Amniotic epithelial cell (primary cell): Measurements from ENCODE around the gene FAM53B.

ENCODE experiments used
- DNase-seq: peaks from one replicate; pipeline ENCODE4 v3.0.0-alpha.2; 2010; ENCODE audit warnings: low read depth

FAM53B gene

DNA sequence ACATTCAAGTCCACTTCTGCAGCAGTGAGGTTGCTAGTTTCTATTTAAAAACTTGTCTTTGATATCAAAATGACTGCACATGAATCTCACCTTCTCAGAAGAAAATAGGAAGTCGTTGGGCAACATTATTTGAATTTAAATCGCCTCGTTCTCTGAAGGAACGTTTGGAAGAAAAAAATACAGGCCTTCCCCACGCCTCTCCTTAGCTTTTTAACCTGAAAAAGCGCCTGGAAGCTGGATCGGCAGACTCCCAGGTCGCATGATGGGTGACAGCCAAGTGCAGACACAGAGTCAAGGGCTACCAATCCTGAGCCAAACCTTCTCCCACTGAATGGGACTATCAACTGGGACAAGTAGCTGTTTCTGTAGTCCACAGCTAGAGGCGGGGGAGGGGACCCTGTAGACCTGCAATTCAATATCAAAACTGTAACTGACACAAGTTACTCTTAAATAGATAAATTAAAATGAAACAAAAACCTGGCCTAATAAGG, 2.2 kb downstream of the FAM53B start:
- DNase-seq: no peak

DNA sequence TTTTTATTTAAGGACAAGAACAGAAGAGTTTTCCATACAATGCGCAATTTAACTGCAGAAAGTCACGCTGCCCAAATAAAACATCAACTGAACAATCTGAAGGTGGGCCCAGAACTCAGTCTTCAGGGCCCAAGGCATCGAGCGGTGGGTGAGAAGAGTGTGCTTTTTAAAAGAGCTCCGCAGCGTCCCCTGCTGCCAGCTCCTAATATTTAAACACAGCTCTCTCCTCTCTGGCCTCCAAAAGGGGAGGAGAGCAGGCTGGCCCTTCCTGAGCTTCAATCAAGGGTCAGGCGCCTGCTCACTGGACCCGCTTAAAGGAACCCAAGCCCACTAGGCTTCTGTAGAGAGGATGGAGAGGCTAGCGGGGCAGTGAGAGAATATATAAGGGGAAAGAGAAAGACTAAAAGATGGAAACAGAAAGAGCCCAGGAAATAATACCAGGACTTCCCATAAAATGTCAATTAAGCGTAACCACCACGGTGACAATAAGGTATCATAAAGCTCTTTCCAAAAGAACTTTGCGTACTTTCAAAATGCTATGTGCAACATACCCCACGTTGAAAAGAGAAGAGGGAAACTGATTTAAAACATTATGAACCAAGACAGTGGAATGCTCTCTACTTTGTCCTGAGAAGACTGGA, 2.8 kb downstream of the FAM53B start:
- DNase-seq: peak; percentile 73

DNA sequence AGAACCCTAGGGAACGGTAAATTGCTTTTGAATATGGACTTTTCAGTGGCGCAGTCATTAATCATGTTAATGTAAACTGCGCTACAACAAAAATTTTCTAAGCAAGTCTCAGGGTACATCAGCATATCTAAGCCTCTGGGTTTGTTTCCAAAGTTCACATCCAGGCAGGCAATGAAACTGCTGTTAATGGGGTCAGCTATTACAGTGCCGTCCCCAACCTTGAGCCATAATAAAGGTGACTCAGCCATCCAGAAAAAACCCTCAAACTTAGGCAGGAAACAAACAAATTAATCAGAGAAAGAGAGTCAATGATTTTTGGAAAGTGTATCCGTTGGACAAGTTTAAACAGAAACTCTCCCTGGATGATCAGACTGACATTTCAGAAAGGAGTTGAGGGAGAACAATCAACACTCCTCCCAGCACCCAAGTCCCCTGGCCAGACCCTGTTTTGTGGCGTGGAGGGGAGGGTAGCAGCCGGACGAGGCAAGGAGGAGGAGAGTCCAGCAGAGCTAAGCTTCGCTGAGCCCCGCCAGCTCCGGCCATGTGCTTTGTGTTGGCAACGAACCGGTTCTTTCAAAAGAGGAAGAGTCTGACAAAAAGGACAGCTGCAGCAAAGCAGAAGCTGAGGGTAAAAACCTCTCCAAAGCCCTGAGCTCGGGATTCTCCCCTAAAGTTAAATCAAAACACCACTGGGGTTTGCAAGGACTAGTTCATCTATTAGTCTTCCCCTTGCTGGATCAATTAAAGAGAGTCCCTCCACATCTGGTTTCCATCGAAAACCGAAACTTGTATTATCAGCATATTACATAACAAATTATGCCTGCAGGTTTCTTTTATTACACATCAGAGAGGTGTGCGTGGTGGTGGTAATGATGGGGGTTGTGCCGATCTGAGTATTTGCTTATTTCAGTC, 3.6 kb downstream of the FAM53B start:
- peak; percentile 81 for DNase-seq

DNA sequence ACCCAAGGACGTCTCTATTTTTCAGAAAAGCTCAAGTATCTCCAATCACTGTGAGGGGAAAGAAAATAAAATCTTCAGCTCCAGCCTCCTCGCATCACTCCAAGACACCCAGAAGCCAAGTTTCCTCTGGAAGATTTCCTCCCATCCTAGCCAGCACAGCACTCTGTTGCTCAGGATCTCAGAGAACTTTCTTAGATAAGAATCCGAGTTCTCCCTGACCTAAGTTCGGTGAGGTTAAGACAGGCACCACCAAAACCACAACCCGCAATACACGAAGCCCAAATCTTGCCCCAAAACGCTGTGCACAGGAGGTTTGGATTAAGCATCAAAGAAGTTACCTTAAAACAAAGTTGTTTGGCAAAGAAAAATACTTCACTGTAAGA, 4.2 kb downstream of the FAM53B start:
- DNase-seq: peak; percentile 71

DNA sequence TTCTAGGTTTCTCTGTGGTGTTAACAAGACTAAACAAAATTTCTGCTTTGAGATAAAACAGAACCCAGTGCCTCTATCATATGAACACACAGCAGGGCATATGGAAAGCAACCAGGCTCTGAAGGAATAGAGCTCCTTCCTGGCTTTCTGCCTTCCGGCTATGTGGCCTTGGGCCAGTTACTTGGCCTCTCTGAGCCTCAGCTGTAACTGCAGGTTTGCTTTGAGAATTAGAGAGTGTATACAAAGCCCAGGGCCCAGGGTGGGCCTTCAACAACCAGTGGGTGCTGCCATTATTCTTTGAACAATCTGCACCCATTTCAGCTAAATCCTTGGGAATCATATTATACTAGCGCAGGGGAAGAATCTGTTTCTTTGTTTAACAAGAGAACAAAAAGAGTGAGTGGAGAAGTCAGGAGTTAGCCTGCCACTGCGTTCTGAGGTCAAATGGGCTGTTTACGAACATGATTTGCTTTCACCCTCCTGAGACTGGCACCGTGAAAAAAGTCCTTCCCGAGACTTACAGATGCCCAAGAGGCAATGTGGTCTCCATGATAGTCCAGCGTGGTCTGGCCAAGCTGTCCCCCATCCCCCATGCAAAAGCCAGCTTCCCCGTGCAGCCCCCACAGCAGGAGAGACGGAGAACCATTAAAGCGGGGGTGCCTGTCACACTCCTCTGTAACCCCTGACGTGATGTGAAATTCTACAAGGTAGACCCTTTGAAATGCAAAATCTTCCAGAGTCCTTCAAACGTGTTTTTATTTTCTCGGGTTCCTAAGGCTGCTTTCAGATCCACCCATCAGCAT, 4.9 kb downstream of the FAM53B start:
- DNase-seq: peak; percentile 63

DNA sequence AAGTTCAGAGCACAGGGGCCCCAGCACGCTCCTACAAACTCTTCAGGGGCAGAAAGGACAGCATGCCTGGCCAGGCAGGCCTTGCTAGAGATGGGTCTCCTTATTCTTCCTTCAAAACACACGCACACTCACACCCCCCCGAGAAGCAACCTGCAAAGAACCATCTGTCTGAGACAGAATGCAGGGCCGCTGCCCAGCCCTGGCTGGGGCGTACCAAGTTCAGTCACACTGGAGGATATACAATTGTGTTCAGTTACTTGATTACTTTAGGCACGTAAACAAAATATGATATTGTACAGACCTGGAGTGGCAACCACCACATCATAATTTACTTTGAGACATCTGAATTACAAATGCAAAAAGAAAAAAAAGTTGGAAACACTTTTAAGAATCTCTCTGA, 5.7 kb downstream of the FAM53B start:
- peak; percentile 43 for DNase-seq

DNA sequence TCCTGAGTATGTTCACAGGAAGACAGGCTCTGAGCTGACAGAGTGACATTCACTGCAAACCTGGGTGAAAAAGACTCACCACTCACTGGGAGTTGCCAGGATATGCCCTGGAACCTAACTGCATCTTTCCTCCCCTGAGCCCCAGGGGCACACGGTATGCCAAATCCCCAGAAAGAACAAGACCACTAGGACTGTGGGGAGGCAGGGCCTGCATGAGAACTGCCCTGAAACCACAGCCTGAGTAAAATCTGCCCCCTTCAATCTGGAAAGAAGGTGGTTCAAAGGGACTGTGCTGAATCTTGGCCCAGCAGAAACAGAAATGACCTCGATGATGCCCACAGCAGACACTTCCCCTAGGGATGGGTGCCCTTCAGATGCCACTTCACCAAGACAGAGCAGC, 6.5 kb downstream of the FAM53B start:
- DNase-seq: no peak

DNA sequence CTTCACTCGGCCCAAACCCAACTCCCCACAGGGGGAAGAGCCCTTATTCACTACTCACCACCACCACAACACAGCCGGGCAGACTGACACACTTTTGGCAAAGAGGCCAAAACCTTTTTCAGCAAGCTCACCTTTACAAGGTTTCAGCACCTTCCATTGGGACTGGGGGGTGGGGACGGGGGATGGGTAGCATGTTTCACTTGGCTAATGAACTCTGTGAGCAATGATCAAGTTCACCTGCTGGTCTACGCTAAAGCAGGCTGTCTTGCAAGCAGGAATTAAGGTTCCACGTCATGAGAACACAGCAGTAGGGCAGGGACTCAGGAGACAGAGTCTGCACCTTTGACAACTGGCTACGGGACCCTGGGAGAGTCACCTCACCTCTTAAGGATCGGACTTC, 7.0 kb downstream of the FAM53B start:
- no peak for DNase-seq

DNA sequence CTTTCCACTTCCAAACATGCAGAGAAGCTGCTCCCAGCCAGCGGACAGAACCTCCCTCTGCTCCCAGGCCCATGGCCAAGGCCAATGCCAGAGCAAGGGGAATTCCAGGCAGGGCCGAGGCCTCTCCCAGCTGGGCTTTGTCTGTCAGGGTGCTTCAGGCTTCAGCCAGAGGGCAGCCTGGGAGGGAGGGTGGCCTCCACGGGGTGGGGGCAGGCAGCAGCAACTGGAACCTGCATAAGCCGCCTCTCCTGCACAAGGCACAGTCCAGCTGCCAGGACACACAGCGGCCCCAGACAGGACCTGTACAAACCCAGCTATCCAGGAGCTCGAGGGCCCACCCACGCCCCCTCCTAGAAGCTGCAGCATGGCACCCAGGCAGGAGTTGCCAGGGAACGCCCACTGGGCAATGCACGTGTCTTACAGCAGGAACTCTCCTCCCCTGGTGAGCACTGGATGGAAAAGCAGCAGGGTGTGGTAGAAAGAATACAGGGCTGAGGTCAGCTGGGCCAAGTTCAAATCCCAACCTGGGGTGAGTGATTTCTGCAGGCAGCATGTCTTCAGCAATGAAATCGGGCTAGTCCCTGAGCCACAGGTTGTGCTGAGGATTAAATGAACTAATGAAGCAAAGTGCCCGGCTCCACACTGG, 7.6 kb downstream of the FAM53B start:
- peak; percentile 77 for DNase-seq

DNA sequence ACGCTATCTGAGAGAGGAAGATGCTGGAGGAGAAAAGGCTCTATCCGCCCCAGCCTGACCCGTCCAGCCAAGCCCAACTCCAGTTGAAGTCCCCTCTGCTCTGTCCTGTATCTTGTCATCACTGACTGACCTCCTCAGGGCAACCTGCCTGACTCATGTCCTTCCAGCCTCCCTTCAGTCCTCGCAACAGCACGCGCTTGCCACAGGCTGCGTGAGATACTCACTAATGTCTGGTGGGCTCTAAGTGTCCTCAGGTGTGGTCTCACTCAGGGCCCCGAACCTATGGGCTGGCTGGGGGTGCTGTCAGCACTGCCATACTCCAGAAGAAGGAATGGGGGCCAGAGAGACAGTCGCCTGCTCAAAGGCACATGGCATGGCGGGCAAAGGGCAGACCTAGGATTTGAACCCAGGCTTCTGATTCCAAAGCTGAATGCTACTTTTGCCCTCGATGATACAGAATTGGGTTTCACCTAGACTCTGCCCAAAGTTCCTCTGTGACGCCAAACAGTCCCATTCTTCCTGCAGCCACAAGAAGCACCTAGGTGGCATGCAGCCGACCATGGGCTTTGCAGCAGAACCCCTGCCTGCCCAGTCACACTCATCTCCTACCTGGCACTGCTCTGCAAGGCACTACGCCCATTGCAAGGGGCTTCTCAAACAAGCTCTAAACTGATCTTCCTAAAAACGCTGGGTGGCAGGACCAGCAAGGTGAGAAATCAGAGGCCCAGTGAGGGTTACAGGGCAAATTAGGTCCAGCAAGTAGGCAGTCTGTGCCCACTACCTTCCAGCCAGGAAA, 8.5 kb downstream of the FAM53B start:
- no peak for DNase-seq

DNA sequence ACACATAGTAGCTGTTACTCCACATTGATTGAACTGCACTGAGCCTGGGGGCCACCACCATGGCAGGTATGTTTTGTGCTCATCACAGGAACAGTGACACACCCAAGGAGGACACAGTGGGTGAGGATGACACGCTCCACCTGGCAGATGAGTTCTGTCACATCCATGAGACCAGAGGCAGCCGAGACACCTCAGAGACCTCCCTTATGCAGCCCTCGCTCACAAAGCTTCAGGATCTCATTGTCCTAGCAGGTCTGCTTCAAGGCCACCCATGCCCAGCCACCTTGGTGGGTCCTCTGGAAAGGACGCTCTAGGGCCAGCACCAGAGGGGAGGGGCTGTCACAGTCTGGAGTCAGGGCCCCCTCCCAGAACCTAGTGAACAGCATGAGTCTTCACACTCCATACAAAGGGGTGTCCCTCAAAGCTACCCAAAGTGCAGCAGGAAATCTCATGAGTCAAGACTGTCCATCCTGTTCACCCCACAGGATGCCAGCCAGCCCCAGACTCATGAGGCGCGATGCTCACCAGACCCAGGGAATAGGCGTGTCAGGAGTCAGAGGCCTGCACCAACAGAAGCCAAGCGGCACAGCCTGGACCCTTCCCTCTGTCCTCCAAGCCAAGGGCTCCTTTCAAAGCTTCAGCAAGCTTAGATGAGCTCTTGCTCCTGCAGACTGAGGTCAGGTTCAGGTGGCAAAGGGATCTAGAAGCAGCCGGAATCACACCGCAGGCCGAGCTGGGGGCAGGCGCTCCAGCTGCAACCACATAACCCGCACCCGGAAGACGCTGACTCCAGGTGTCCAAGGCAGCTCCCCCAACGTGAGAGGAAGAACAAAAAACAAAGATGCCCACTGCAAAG, 9.6 kb downstream of the FAM53B start:
- DNase-seq: no peak

DNA sequence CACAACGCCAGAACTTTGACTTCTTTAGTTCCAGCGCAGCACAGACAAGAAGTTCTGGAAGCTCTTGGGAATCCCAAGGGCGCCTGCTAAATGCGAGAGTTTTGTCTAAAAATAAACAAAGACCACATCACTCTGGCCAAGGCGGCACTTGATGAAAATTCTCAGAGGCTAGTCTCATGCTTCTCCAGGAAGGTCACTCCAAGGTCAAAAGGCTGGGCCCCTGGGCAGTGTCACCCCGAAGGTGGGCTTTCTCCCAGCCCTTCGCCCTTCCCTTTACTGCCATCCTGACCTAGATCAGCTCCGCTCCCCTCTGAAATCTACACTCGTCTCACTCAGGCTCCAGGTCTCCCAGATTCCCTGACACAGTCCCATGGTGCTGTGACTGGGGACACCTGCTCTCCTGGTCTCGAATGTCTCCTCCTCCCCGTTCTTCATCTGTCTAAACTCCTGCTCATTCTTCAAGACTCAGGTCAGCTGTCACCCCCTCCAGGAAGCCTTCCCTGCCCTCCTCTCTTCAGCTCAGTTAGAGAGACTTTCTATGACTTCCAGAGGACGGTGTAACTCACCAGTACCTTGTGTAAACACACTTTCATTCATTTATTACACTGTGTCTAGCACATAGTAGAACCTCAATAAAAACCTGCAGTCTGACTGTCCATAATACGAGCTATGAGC, 10.5 kb downstream of the FAM53B start:
- peak; percentile 24 for DNase-seq

DNA sequence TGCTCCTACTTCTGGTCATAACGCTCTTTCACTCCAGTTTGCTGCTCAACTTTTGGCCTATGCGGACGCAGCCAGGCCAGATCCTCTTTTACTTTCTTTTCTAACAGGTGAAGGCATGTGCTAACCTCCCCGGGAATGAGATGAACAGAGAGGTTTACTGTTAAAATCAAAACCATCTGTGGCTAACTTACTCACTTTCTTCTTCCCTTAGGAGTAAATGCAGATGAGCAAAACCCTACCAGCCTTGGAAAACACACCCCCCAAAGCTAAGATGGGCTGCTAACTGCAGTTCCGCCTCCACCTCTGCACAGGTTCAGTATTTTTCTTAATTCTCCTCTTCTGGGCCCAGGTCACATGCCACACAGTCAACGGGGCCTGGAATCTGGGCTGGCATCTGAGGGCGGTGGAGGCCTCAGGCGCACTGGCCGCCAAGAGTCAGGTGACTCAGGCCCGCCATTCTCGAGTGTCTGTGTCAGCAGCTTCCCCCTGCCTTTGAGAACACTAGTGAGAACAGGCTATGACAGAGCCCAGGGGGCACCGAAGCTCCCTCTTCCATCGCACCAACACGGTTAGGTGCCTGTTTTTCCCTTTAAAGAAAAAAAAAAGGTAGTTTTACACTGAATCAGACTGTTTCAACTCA, 11.1 kb downstream of the FAM53B start:
- peak; percentile 74 for DNase-seq

DNA sequence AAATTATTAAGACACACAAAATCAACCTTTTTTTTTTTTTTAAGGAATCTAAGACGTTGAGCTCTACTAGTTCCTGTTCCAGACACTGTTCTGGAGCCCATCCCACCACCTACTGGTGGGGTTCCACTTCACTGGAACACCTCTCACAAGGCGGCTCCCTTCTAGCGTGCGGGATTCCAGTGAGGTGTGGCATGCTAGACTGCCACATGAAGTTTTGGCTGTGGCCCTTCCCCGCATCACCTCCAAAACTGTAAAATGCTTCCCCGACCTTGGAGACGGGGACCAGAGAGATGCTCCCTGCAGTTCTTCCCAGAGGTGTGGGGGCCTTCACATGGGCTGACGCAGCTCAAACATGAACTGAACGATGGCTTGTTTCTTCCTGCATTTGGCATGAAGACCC, 12.6 kb downstream of the FAM53B start:
- no peak for DNase-seq

DNA sequence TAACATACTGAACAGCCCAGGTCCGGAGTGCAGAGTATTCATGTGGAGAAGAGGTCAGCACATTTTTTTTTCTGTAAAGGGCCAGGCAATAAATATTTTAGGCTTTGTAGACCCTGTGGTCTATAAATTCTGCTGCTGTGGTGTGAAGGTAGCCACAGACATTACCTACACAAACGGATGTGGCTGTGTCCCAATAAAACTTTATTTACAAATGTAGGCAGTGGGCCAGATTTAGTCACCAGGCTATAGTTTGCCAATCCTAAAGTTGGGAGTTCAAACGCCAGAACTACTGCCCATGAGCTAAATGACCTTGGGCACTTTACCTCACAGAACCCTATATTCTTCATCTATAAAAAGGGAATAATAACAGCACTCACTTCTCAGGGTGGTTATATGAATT, 13.4 kb downstream of the FAM53B start:
- DNase-seq: no peak

DNA sequence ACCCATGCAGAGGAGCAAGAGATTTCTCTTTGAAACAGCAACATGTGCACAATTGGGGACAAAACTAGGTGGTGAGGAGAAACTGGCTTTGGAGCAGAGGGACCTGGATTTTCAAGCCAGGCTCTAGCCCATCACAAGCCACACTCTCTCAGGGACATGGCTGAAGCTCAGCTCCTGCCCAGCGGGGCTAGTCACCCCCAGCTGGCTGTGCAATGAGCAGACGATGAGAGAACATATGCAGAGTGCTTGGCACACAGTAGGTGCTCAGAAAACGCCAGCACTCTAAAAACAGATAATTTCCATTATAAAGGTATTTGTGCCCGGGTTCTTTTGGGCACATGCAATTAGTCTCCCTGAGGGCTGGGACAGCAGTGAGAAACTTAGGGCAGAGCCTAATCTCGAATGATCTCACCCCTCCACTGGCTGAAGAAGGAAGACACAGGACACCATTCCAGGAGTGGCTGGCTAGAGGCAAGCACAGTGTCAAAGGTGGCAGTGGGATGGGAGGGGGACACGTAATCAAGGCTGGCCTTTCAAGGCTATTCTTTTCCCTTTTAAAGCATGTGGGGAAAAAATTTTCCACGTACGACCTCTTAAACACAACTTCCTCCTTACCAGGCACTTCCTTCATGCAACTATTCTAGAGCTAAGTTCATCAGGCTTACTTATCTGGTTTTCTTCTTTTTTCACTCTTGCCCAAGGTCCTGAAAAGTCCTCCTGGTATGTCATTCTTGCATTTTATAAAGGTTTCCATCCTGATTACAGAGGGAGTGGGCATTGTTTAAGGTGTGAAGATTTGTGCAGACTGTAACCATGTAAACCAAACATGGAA, 15.1 kb downstream of the FAM53B start:
- no peak for DNase-seq

DNA sequence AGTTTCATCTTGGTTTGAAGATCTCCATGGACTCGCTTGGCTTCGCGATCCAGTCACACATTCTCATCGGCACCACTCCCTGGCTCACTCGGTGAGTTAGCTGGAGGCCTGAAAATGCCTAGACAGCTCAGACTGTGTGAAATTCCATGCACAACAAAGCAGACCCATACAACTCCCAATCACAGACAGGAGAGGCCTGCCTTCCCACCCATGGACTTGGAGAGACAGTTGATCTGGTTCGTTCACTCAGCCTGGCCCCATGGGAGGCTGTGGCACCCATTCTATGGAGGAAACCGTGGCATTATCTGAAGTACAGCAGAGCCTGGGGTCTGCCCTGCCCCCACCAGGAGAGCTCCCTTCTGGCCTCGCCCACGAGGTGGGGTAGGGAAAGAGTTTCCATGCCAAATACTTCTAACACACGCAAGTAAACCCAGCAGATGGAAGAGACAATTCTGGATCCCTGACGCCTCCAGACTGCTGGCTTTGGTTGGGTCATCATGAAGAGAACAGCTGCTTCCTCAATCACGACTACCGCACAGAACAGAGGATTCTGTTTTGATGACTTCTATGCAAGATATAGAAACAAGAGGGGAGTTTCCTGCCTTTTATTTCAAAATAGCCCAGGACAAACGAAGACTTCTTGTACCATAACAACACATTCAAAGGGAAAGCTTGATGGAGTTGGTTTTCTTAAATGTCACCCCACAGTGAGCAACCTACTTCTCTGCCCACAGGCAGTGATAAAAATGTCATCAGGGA, 15.9 kb downstream of the FAM53B start:
- peak; percentile 71 for DNase-seq
